Stimulated activated CD8-positive, alpha-beta memory T cell treated with anti-CD3 and anti-CD28 coated beads, Interleukin-7, amount 100 ng/mL, for 24 hours (primary cell): ENCODE measurements around the gene RARRES1.
"Not testable (repeated sequence)": the region's sequence is repeated elsewhere in the genome, so short reads cannot be mapped to it uniquely, and the experiment has no call there.

ENCODE experiments used
- DNase-seq: peaks from one replicate; pipeline ENCODE4 v3.0.0-alpha.2; 2020; ENCODE audit warnings: low read depth

The RARRES1 gene

DNA sequence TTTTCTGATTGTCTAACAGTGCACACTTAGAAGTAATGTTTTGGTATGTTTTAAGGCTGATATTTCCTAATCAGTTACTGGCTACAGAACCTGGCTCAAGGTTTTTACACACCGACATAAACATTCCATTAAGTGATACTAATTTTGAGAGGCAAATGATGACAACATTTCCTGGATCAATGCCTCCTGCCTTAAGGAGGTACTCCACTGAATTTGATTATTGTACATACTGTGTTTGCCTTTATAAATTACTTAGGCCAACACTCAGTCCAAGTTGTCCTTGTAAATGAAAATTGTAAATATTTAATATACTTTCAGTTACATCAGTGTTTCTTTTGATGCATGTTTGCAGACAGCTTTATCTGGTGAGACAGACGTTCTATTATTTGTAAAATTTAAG is 35.6 kb downstream of the RARRES1 start:
- no peak for DNase-seq

DNA sequence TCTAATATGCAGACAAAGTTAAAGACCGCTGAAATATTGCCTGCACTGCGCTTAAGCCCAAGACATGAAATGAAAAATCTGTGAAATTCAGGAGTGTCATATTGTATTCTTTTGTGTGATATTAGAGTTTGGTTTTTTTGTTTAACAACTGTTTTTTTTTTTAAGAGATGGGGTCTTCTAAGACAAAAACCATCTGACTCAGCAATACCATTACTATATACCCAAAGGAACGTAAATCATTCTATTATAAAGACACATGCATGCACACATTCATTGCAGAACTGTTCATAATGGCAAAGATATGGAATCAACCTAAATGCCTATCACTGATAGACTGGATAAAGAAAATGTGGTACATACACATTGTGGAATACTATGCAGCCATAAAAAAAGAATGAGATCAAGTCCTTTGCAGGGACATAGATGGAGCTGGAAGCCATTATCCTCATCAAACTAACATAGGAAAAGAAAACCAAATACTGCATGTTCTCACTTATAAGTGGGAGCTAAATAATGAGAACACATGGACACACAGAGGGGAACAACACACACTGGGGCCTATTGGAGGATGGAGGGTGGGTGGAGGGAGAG is 38.3 kb downstream of the RARRES1 start:
- not testable (repeated sequence) for DNase-seq

DNA sequence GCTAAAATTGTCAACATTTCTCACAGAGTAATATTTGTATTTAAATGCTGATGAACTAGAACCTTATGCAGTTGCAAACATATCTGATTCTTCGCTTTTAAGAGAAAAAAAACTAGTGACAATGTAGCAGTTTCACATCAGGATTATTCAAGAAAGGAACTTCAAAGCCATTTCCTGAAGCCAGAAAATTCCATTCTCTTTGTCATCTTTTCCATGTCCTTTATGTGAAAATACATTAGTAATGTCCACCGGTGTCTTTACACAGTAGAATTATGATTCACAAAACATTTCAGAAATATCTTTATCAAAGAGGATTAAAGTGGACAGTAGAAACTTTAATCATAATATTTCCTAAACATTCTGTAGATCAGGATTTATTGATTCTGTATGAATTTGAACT is 47.1 kb downstream of the RARRES1 start:
- no peak for DNase-seq

DNA sequence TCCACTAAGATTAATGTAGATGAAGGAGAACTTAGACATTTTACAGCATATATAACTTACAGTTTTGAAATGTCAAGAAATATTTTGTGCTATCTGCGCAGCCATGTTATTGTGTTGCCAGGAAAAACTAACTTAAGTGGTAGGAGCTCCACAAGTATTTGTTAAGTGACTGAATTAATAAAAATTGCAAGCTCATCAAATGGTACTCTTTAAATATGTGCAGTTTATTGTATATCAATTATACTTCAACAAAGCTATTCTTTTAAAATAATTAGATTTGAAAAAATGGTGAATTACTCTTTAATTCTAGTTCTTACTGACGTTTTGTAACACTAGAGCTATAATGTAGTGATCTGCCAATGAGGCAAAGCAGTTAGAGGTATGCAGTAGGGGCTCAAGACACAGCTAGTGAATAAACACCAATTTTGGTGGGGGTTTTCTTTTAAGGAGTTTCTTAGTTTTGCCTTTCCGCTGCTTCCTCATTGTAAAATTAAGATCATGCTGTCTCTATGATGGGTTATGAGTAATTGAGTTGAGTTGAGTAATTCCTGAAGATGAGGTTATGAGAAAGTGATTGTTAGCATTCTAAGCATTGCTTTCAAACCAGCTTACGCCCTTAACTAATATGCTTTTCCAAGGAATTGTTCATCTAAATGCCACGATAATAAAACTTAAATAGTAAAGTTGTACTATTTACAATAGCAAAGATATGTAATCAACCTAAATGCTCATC is 48.9 kb downstream of the RARRES1 start:
- DNase-seq: no peak

DNA sequence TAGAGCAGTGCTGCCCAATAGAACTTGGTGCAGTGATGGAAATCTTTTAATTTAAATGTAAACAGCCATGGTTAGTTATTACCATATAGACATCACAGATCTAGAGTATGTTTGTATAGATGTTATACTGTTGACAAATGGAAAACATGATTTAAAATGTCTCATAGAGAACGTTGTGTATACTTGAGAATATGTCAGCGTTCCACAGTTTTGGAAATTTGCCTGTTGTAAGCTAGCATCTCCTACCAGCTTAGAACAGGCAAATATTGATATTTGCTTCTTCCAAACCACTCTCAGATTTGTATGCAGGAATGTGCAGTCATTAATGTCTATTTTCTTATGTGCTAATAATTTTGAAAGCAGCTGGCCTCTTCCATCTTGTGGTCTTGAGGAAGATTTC is 51.4 kb downstream of the RARRES1 start:
- DNase-seq: no peak

DNA sequence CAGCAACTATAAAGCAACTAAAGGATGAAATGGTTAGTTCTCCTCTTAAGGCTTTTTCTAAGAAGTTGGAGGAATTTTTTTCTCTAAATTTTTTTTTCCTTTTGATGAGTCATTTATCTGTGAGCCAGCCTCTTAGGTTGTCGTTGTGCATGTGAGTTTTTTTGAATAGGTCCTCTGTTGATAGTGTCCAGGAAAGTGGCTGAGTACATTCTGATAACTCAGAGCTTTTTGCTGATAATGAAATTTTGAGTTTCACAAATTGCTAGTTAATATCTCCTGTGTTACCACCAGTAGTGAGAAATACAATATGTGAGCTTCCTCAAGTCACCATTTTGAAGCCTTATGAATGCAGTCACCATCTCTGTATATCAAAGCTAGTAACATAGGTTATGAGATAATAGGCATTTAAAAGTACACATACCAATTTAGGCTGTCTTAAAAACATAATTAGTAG is 52.7 kb downstream of the RARRES1 start:
- no peak for DNase-seq

DNA sequence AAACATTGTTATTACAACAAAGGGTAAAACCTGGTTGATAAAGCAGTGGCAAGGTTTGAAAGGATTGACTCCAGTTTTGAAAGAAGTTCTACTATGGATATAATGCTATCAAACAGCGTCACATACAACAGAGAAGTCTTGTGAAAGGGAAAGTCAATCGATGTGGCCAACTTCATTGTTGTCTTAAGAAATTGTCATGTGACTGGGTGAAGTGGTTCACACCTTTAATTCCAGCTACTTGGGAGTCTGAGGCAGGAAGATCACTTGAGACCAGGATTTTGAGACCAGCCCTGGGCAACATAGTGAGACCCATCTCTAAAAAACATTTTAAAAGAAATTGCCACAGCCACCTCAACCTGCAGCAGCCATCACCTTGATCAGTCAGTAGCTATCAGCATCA is 53.6 kb downstream of the RARRES1 start:
- no peak for DNase-seq

DNA sequence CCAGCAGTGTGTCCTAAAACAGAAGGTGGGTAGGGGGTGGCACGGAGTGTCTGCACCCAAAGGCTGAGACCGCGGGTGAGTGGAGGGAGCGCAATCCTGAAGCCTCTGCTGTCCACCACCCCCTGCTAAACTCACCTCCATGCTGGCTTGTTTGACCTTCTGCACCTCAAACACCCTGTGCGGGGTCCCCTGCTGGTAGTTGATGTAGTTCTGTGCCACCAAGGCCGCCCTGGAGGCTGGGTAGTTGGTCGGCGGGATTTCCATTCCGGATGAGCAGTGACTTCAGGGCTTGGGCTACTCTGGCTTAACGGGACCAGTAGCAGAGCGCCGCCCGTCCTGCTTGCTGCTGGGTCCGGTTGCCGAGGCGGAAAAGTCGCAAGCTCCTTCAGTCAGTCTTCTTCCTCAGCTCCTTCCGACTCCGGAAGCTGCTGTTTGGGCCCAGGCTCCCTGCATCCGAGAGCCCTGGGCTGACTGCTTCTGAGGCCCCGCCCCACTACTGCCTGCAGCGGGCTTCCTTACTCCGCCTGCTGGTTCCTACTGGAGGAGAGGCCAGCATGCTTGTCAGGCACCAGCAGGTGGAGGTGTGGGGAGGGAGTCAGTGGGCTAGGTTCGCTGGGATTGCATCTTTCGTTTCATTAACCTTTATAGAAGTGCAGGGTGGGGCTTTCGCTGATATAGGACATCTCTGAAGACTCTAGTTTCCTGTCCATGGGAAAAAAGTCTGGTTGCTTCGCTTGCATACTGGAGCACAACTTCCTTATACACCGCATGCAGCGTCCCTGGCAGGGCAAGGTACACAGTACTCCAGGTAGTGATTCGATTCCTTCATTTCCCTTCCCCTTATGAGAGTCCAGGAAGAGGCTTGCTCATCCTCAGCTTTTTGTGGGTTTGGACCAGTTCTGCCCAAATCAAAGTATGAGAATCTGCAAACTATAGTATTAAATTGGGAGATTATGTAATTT is 59.8 kb downstream of the RARRES1 start, which contains the start of gene LXN:
Gene LXN, minus strand, starts transcription at position 434 of the 962 bp plus-strand sequence. Its CDS starts 170 bp downstream, at position 264.
- peak; percentile 44 for DNase-seq

DNA sequence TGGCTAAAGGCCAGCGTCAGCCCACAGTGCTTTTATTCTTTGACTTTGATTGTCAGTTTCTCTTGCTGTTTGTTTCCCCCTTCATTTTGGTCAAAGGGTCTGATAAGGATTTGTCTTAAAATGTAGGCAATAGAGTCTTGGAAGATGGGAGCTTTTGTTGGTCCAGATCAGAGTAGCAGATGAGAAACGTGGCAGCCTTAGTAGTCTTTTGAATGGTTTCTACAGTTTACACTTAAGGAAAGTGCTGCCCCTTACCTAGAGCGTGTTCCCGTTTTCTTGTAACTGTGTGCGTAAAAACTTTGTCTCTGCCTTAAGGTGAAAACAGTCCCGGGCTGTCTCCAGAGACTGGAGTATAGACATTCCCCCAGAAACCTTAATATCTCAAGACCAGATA is 60.4 kb downstream of the RARRES1 start:
- DNase-seq: no peak

DNA sequence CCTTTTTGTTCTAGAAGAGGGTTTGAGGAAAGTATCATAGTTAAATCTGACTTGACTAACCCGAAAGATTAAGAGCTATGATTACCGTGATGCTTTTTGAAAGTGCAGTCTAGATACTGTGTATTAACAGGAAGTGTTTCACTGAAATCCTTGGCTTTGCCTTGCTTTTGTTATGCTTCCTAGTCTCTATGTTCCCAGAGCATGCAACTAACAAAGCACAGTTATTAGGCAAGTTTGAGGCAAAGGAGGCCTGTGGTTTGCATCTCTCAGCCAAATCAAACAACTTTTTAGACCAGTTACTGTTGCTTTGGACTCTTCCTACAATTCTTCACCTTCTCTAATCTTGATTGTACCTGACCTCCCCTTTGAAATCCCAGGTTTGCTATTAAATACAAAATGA is 63.8 kb downstream of the RARRES1 start:
- DNase-seq: no peak

DNA sequence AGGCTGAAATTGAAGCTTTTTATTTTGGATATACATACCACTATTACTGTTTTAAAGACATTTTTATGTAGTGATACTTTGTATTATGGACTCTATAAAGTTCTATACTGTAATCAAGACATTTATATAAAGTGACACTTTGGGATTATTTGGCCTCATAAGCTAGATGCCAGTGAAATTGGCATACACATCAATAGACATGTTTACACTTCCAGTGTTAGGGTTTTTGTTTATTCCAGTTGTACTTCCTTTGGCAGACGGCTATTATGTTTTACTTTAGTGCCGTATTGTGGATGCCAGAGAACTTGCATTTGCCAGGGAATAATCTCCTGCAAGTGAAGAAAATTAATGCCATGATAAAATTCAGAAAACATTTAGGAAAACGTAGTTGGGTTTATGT is 65.8 kb downstream of the RARRES1 start:
- no peak for DNase-seq

DNA sequence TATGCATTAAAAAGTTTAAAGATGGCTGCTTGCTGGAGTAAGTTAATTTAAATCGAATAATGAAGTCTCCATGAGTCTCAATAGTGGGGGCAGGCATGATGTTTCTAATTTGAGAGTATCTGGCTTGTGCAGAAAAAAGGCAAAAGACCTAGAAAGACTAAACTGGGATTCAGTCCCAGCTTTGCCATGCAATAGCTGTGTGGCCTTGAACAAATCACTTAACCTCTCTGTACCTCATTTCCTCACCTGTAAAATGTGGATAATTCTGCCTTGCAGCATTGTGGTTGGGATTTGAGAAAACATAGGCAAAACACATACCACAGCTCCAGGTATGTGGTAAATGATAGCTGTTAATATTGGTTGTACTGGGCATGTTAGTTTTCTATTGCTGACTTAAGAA is 68.4 kb downstream of the RARRES1 start:
- DNase-seq: no peak

DNA sequence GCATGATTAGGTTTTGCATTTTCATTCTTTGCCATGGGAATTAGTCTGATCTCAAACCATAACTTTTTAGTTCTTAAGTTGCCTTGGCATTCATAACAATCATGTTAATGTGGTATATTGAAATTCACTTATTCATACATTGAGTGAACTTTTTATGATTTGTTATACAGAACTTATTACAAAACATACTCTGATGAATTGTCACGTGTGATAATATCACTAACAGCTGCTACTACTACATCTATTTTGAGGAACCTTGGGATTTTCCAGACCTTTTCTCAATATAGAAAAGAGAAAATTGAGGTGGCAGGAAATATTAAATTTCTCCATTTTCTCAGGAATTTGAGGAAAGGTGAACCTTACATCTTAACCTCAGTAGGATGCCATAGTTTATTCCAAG is 69.0 kb downstream of the RARRES1 start:
- DNase-seq: no peak

DNA sequence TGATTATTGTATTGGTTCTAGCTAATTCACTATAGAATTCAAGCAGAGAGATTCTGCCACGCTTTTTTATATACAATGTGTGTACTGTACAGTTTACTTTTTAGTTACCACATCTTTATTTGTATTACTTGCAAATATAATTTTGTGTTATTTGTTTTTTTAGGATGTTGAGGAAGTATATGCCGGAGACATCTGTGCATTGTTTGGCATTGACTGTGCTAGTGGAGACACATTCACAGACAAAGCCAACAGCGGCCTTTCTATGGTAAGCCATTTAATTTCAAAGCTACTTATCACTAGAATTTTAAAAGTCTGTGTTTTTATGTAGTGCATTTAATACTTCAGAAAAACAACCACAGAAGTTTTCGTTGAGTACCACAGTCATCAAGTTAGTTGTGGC is 71.5 kb downstream of the RARRES1 start:
- no peak for DNase-seq

DNA sequence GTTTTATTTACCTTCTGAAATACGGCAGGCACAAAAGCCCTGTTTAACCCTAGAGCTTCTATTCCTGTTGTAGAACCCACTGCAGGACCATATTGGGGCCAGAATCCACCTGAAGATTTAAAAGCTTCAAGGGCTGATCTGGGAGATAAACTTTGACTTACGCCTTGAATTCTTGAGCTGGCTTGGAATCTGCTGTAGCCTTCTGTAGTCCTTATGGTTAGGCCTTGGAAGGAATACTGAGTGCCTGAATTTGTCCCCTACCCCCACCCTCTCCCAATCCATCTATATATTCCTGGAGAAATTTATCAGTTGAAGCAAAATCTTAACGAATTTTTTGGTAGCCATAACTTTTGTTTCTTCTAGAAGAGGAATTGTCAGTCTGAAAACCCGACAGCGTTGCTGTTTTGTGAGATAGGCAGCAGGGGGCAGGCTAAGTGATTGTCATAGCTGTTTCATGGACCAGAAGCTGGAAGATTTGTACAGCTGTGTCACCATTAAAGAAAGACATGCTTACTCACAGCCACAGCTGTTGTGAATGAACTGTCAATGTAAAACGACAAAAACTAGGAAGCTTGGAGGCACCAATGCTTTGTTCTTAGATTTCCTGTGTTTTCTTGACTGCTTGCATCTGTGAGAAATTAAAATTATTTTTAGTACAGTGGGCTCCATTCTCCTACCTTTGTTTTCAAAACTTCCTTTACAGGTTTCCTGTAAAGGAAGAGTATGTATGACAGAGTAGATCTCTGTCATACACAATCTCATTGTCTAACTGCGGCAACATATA is 72.6 kb downstream of the RARRES1 start:
- no peak for DNase-seq

DNA sequence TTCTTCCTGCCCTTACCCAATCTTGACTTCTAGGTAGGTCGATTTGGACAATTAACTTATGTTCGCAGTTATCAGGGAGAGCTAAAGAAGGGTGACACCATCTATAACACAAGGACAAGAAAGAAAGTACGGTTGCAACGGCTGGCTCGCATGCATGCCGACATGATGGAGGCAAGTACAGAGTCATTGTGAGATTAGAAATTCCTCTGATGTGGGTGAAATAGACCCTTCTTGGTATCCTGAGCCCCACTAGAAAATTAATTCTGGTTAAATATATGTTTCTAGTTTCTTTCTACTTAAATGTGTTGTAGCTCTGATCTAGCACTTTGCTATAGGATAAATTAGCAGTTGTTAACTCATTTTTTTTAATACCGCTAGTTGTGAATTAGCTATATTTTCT is 73.4 kb downstream of the RARRES1 start:
- no peak for DNase-seq

DNA sequence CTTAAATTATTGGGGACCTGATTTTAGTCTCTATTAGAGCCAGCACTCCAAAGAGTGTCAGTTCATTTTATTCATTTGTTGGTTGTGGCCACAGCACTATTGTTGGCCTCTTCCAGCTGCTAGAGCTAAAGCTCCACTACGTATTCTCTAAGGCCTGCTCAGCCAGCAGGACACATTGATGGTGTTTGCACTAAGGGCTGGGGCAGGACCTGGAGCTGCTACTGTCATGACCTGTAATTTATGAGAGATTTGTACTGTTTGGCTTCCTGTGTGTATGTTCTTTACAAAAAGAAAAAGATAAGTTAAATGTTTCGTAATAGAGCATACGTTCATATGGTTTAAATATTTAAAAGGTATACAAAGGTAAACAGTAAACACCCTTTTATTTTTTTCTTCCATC is 79.8 kb downstream of the RARRES1 start:
- DNase-seq: no peak

DNA sequence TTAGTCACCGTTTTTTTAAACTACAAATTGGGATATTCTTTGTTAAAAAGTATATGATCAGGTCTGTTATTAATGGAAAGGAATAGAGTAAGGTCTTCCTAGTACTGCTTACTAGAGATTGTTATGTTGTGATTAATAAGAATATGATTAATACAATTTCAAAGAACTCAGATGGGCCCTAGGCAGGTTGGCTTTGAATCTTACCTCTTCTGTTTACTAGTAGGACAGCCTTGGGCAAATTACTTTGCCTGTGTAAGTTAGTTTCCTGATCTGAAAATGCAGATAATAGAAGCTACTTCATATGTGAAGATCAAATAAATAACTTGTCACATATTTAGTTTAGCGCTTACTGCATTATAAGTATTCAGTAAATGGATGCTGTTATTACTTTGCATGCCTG is 81.1 kb downstream of the RARRES1 start:
- DNase-seq: no peak

DNA sequence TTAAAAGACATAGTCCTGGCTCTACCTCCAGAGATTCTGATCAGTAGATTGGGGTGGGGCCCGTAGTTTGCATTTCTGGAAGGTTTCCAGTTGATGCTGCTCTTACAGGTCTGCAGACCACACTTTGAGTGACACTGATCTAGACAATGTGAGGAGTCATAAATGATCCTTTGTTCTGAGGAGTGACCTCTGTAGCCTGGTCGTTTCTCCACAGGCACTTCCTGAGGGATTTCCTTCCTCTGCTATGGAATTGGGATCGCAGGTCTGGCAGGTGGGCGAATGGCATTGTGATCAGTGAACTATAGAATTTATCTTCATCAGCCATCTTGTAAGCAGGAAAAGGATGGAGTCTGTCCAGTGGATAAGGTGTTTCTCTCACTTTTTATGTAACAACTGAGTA is 82.5 kb downstream of the RARRES1 start:
- no peak for DNase-seq
